Sigmoid colon (tissue), 4 donors: ENCODE data around the gene CFAP61.

Source experiments
- EP300 ChIP-seq, 4 donors: sonication (generic); formaldehyde crosslinking; IDR thresholded peaks; one replicate each; pipeline ENCODE4 v1.6.1; 2017; ENCODE audit warnings: antibody characterized with exemption in 4 of 4
- POLR2A ChIP-seq, 2 donors: fragments of 450-650 bp; IDR thresholded peaks; one replicate each; pipeline ENCODE4 v1.6.1; 2016; ENCODE audit warnings: antibody characterized with exemption in 2 of 2, mild to moderate bottlenecking in 2 of 2, moderate library complexity in 2 of 2
- TF ChIP-seq, protein P1 (sequence below), 4 experiments: fragments of 450-650 bp in 3 of 4; fragments of 200-600 bp in 1 of 4; IDR thresholded peaks; one replicate each; pipeline ENCODE4 v1.5.1; 2016 to 2019; ENCODE audit warnings: antibody characterized with exemption in 4 of 4, mild to moderate bottlenecking in 3 of 4, moderate library complexity in 2 of 4

DNA sequence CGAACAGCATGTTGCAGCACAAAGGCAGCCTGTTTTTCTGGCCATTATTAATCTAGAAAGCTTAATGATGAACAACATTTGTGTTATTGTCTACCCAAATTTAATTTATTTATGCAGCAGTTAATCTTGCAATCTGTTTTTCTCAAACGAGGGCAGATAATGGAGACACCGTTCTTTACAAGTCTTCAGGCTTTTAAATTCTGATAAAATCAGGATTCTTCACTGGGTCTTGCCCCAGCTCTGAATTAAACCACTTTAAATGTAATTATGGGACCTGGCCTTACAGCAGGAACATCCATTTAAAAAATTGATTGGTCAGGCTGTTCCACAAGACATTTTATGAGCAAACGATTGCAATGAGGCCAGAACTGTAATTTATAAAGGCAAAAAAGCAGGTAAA lies 289.0 kb downstream of the CFAP61 start:
- TF ChIP-seq POLR2A (IDR thresholded peaks at IDR 0.05) (no peak), EP300 (IDR thresholded peaks at IDR 0.05) (no peak)
- TF ChIP-seq, protein P1, sequence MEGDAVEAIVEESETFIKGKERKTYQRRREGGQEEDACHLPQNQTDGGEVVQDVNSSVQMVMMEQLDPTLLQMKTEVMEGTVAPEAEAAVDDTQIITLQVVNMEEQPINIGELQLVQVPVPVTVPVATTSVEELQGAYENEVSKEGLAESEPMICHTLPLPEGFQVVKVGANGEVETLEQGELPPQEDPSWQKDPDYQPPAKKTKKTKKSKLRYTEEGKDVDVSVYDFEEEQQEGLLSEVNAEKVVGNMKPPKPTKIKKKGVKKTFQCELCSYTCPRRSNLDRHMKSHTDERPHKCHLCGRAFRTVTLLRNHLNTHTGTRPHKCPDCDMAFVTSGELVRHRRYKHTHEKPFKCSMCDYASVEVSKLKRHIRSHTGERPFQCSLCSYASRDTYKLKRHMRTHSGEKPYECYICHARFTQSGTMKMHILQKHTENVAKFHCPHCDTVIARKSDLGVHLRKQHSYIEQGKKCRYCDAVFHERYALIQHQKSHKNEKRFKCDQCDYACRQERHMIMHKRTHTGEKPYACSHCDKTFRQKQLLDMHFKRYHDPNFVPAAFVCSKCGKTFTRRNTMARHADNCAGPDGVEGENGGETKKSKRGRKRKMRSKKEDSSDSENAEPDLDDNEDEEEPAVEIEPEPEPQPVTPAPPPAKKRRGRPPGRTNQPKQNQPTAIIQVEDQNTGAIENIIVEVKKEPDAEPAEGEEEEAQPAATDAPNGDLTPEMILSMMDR (IDR thresholded peaks at IDR 0.05): no peak
